ENCODE results near the gene DNPEP.
"Not testable (repeated sequence)": the region's sequence is repeated elsewhere in the genome, so short reads cannot be mapped to it uniquely, and the experiment has no call there.

DNA sequence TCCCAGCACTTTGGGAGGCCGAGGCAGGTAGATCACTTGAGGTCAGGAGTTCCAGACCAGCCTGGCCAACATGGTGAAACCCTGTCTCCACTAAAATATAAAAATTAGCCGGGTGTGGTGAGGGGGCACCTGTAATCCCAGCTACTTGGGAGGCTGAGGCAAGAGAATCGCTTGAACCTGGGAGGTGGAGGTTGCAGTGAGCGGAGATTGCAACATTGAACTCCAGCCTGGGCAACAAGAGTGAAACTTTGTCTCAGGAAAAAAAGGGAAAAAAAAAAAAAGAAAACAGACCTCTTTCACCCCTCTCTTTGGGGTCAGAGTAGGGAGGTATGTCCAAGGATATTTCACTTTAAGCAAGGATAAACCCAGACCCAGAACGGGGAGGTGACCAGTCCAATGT, 19.6 kb upstream of the DNPEP start:
- TF ChIP-seq POLR2A, EP300 (IDR thresholded peaks at IDR 0.05): not testable (repeated sequence)
- TF ChIP-seq, protein P1, sequence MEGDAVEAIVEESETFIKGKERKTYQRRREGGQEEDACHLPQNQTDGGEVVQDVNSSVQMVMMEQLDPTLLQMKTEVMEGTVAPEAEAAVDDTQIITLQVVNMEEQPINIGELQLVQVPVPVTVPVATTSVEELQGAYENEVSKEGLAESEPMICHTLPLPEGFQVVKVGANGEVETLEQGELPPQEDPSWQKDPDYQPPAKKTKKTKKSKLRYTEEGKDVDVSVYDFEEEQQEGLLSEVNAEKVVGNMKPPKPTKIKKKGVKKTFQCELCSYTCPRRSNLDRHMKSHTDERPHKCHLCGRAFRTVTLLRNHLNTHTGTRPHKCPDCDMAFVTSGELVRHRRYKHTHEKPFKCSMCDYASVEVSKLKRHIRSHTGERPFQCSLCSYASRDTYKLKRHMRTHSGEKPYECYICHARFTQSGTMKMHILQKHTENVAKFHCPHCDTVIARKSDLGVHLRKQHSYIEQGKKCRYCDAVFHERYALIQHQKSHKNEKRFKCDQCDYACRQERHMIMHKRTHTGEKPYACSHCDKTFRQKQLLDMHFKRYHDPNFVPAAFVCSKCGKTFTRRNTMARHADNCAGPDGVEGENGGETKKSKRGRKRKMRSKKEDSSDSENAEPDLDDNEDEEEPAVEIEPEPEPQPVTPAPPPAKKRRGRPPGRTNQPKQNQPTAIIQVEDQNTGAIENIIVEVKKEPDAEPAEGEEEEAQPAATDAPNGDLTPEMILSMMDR (IDR thresholded peaks at IDR 0.05) = not testable (repeated sequence)
